ENCODE data around the gene HTT-AS. TPM values are rescaled to one million over a fixed set of nuclear protein-coding genes. Genes with fewer than 3 reads are reported as not detected.

HTT-AS gene
- not detected in 3 replicates for total RNA-seq
- long read RNA-seq: 0 reads

DNA sequence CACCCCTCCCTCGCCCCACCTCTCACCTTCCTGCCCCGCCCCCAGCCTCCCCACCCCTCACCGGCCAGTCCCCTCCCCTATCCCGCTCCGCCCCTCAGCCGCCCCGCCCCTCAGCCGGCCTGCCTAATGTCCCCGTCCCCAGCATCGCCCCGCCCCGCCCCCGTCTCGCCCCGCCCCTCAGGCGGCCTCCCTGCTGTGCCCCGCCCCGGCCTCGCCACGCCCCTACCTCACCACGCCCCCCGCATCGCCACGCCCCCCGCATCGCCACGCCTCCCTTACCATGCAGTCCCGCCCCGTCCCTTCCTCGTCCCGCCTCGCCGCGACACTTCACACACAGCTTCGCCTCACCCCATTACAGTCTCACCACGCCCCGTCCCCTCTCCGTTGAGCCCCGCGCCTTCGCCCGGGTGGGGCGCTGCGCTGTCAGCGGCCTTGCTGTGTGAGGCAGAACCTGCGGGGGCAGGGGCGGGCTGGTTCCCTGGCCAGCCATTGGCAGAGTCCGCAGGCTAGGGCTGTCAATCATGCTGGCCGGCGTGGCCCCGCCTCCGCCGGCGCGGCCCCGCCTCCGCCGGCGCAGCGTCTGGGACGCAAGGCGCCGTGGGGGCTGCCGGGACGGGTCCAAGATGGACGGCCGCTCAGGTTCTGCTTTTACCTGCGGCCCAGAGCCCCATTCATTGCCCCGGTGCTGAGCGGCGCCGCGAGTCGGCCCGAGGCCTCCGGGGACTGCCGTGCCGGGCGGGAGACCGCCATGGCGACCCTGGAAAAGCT is at the start of gene HTT-AS, which contains the start of gene HTT:
Gene HTT-AS, minus strand, starts transcription at position 461 of the 768 bp plus-strand sequence.
Gene HTT, plus strand, starts transcription at position 604 of the 768 bp plus-strand sequence. Its CDS starts 145 bp downstream, at position 749.
- Mint-ChIP-seq H3K4me3 (ENCODE audit: unreplicated experiment) (peak within 1 kb of the TSS; percentile 94), H3K27ac (ENCODE audit: unreplicated experiment) (peak within 1 kb of the TSS; percentile 98), H3K4me1 (ENCODE audit: low read depth) (peaks cover 23% of the 10 kb centered on the region), H3K9me3 (ENCODE audit: low read depth) (no peaks in the 10 kb centered on the region), H3K36me3 (ENCODE audit: low read depth) (no peaks in the 10 kb centered on the region), H3K27me3 (ENCODE audit: low read depth) (no peaks in the 10 kb centered on the region)
- TF ChIP-seq, protein P1, sequence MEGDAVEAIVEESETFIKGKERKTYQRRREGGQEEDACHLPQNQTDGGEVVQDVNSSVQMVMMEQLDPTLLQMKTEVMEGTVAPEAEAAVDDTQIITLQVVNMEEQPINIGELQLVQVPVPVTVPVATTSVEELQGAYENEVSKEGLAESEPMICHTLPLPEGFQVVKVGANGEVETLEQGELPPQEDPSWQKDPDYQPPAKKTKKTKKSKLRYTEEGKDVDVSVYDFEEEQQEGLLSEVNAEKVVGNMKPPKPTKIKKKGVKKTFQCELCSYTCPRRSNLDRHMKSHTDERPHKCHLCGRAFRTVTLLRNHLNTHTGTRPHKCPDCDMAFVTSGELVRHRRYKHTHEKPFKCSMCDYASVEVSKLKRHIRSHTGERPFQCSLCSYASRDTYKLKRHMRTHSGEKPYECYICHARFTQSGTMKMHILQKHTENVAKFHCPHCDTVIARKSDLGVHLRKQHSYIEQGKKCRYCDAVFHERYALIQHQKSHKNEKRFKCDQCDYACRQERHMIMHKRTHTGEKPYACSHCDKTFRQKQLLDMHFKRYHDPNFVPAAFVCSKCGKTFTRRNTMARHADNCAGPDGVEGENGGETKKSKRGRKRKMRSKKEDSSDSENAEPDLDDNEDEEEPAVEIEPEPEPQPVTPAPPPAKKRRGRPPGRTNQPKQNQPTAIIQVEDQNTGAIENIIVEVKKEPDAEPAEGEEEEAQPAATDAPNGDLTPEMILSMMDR (IDR thresholded peaks at IDR 0.05): peak; percentile 16
- peak; percentile 97 for DNase-seq (ENCODE audit: low spot score)

DNA sequence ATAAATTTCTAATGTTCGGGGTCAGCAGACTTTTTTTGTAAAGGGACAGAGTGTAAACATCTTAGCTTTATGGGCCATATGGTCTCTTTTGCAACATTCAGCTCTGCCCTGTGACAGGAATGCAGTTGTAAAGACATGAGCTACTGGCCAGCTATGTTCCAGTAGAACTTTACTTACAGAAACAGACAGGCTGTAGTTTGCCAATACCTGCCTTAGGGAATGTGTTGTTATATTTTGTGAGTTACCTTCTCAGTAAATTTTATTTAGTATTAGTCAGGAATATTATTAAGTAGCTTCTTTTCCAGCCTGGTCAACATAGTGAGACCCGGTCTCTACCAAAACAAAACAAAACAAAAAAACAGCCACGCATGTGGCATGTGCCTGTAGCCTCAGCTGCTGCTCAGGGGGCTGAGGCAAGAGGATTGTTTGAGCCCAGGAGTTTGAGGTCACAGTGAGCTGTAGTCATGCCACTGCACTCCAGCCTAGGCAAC is 48.9 kb upstream of the HTT-AS start:
- Mint-ChIP-seq H3K4me3 (ENCODE audit: unreplicated experiment) (no peak overlapping the region), H3K27ac (ENCODE audit: unreplicated experiment) (peak overlapping the region; percentile 96), H3K36me3 (ENCODE audit: low read depth) (peaks cover 11% of the 10 kb centered on the region), H3K4me1 (ENCODE audit: low read depth) (peaks cover 29% of the 10 kb centered on the region), H3K27me3 (ENCODE audit: low read depth) (no peaks in the 10 kb centered on the region), H3K9me3 (ENCODE audit: low read depth) (no peaks in the 10 kb centered on the region)
- TF ChIP-seq, protein P1 (IDR thresholded peaks at IDR 0.05): no peak
- DNase-seq (ENCODE audit: low spot score): no peak

DNA sequence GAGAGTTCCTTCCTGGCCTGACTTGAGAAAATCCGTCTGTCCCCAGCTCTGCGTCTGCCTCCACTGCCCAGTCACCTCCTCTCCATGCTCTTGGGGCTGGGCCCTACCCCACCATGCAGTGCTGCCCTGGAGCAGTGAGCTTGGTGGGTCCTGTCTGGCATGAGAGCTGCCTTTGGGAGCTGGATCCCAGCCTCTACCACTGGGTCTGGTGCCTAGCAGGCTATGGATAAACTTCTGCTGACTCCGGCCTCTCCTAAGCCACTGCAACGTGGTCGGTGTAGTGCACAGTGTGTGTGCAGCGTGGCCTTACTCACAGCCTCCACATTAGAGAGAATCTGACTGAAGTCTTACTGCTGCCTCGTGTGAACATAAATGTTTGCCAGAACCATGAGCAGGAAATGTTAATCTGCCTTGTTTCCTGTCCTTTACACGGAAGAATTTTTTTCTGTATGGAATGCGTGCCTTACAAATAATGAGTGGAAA is 47.8 kb upstream of the HTT-AS start:
- H3K9me3 Mint-ChIP-seq (ENCODE audit: low read depth): no peaks in the 10 kb centered on the region
- no peaks in the 10 kb centered on the region for H3K27me3 Mint-ChIP-seq (ENCODE audit: low read depth)
- H3K4me1 Mint-ChIP-seq (ENCODE audit: low read depth): peaks cover 29% of the 10 kb centered on the region
- peak overlapping the region; percentile 96 for H3K27ac Mint-ChIP-seq (ENCODE audit: unreplicated experiment)
- no peak for DNase-seq (ENCODE audit: low spot score)
- H3K4me3 Mint-ChIP-seq (ENCODE audit: unreplicated experiment): peak overlapping the region; percentile 37
- H3K36me3 Mint-ChIP-seq (ENCODE audit: low read depth): peaks cover 8% of the 10 kb centered on the region
- TF ChIP-seq, protein P1 (IDR thresholded peaks at IDR 0.05): no peak

DNA sequence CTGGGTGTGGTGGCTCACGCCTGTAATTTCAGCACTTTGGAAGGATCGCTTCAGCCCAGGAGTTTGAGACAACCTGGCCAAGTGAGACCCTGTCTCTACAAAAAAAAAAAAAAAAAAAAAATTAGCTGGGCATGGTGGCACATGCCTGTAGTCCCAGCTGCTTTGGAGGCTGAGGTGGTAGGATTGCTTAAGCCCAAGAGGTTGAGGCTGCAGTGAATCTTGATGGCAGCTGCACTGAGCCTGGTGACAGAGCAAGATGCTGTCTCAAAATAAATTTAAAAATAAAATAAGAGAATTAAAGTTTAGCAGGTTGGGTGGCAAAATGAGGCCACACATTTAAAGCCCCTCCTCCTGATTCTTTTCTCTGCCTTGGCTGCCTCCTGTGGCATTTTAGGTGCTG is 47.3 kb upstream of the HTT-AS start:
- Mint-ChIP-seq H3K4me3 (ENCODE audit: unreplicated experiment) (no peak overlapping the region), H3K27me3 (ENCODE audit: low read depth) (no peaks in the 10 kb centered on the region), H3K9me3 (ENCODE audit: low read depth) (no peaks in the 10 kb centered on the region), H3K4me1 (ENCODE audit: low read depth) (peaks cover 29% of the 10 kb centered on the region), H3K36me3 (ENCODE audit: low read depth) (peaks cover 6% of the 10 kb centered on the region), H3K27ac (ENCODE audit: unreplicated experiment) (peak overlapping the region; percentile 96)
- DNase-seq (ENCODE audit: low spot score): no peak
- TF ChIP-seq, protein P1 (IDR thresholded peaks at IDR 0.05): no peak

DNA sequence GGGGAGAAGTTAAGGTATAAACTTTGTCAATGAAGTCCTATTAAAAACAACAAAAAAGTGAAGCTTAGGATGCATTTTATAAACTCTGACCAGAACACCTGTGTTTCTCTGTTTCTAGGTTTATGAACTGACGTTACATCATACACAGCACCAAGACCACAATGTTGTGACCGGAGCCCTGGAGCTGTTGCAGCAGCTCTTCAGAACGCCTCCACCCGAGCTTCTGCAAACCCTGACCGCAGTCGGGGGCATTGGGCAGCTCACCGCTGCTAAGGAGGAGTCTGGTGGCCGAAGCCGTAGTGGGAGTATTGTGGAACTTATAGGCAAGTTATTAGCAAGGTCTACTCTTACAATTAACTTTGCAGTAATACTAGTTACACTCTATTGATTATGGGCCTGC is 46.8 kb upstream of the HTT-AS start:
- TF ChIP-seq, protein P1 (IDR thresholded peaks at IDR 0.05): no peak
- DNase-seq (ENCODE audit: low spot score): no peak
- Mint-ChIP-seq H3K4me1 (ENCODE audit: low read depth) (peaks cover 29% of the 10 kb centered on the region), H3K36me3 (ENCODE audit: low read depth) (peaks cover 9% of the 10 kb centered on the region), H3K4me3 (ENCODE audit: unreplicated experiment) (no peak overlapping the region), H3K27me3 (ENCODE audit: low read depth) (no peaks in the 10 kb centered on the region), H3K9me3 (ENCODE audit: low read depth) (no peaks in the 10 kb centered on the region), H3K27ac (ENCODE audit: unreplicated experiment) (peak overlapping the region; percentile 4)

All from chondrocyte (in vitro differentiated cells).